ENCODE measurements around the gene PARD3.
A peak's percentile ranks its signal among the peaks of the same experiment; 100 is the strongest.

Gene PARD3

DNA sequence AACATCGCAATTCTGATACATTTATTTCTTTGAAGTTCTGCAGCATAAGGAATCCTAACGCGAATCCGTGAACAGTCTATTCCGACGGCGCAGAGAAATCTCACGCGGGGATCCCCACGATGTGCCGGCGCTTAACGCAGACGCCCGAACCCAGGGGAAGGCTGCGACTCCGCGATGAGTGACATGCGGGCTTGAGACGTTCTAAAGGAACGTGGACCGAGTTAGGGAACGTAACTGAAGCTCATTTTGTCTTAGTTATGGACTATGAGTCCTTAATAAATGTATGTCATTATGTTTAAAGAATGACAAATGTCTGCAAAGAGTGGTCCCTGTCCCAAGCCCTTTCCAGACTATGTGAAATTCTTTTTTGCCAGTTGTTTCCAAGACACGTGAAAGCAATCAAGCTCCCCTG is 995 bp upstream of the PARD3 start:
- peak overlapping the region in 5 of 7 experiments; percentile 26 to 77 (median 66) for H3K4me3 ChIP-seq (ENCODE audit: control insufficient read depth in 1 of 7, extremely low read depth in 1 of 7, insufficient read depth in 4 of 7, low read depth in 2 of 7, low read length in 6 of 7)
- POLR2A ChIA-PET = no interaction called here
- CTCF ChIA-PET = interaction anchor here (1.2 kb wide), 1 partner anchor 9 kb away, joined by 4 read pairs; no protein-coding TSS in a partner anchor
- H3K4me1 ChIP-seq (ENCODE audit: control extremely low read depth in 1 of 4, control insufficient read depth in 4 of 4, insufficient read depth in 4 of 4, low read length in 3 of 4) = peaks cover 0 to 21% (median 15%) of the 10 kb centered on the region in 4 experiments
- WGBS (ENCODE audit: insufficient coverage) = under 1% methylated on average over 24 of the region's 24 CpGs
- H3K36me3 ChIP-seq (ENCODE audit: control insufficient read depth in 4 of 4, insufficient read depth in 4 of 4, low read length in 3 of 4) = no peaks in the 10 kb centered on the region
- peak in 2 of 3 donors; percentile 49 to 54 for DNase-seq
- no peaks in the 10 kb centered on the region for H3K9me3 ChIP-seq (ENCODE audit: control extremely low read depth in 1 of 5, control insufficient read depth in 4 of 5, insufficient read depth in 2 of 5, low read depth in 1 of 5, low read length in 4 of 5)
- H3K27me3 ChIP-seq (replicated peaks in 2 of 5; ENCODE audit: control insufficient read depth in 4 of 5, insufficient read depth in 5 of 5, low read length in 4 of 5) = peaks cover 5 to 64% (median 37%) of the 10 kb centered on the region in 5 experiments
- H3K27ac ChIP-seq (ENCODE audit: insufficient read depth in 1 of 2, low read depth in 1 of 2, low read length in 2 of 2, poor library complexity in 1 of 2, severe bottlenecking in 2 of 2) = no peak overlapping the region

DNA sequence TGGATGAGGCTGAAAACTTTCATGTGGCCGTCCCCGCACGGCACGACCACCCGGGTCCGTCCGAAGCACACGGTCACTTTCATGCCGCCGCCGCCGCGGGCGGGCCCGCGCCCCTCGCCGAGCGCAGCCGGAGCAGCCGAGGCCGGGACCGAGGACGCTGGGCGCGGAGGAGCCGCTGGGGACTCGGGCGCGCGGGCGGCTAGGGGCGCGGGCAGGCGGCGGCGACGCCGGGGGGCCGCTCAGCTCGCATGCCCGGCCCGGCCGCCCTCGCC is 247 bp downstream of the PARD3 start:
- Histone ChIP-seq H3K27ac (ENCODE audit: insufficient read depth in 1 of 2, low read depth in 1 of 2, low read length in 2 of 2, poor library complexity in 1 of 2, severe bottlenecking in 2 of 2) (no peak overlapping the region), H3K9me3 (ENCODE audit: control extremely low read depth in 1 of 5, control insufficient read depth in 4 of 5, insufficient read depth in 2 of 5, low read depth in 1 of 5, low read length in 4 of 5) (no peaks in the 10 kb centered on the region), H3K27me3 (replicated peaks in 2 of 5; ENCODE audit: control insufficient read depth in 4 of 5, insufficient read depth in 5 of 5, low read length in 4 of 5) (peaks cover 5 to 74% (median 46%) of the 10 kb centered on the region in 5 experiments), H3K4me3 (ENCODE audit: control insufficient read depth in 1 of 7, extremely low read depth in 1 of 7, insufficient read depth in 4 of 7, low read depth in 2 of 7, low read length in 6 of 7) (peak overlapping the region in 6 of 7 experiments; percentile 36 to 77 (median 64)), H3K36me3 (ENCODE audit: control insufficient read depth in 4 of 4, insufficient read depth in 4 of 4, low read length in 3 of 4) (no peaks in the 10 kb centered on the region), H3K4me1 (ENCODE audit: control extremely low read depth in 1 of 4, control insufficient read depth in 4 of 4, insufficient read depth in 4 of 4, low read length in 3 of 4) (peaks cover 0 to 21% (median 15%) of the 10 kb centered on the region in 4 experiments)
- no peak for DNase-seq
- POLR2A ChIA-PET = no interaction called here
- CTCF ChIA-PET = no interaction called here
- under 1% methylated on average over 26 of the region's 45 CpGs for WGBS (ENCODE audit: insufficient coverage)

DNA sequence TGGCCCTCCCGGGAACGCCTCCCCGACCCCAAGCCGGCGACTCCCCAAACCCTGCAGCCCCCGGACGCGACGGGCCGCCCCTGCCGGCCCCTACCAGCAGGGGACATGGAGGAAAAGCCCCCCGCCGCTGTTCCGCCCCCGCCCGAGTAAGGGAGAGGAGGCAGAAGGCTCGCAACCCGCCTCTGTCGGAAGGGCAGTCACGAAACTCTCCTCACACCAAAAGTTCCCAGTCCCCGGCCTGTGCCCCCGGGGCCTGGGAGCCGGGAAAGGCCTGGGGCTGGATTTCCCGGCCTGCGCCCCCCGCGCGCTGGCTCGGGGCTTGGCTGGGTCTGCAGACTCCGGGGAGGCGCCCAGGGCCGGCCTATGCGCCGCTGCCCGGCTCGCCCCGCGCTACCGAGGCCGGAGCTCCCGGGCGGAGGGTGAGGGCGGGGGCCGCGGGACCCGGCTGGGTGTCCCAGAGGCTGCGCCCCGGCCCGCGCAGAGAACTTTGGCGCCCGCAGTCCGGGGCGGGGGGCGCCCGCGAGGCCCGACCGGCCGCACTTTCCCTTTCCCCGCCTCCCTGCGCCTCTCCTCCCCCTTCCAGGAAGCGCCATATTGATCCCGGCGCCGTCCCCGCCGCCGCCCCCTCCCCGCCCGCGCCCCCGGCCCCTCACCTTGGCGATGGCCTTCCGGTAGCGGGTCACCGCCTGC is 728 bp downstream of the PARD3 start:
- WGBS (ENCODE audit: insufficient coverage) = 0% methylated on average over 39 of the region's 77 CpGs
- Histone ChIP-seq H3K27me3 (replicated peaks in 2 of 5; ENCODE audit: control insufficient read depth in 4 of 5, insufficient read depth in 5 of 5, low read length in 4 of 5) (peaks cover 5 to 74% (median 47%) of the 10 kb centered on the region in 5 experiments), H3K27ac (ENCODE audit: insufficient read depth in 1 of 2, low read depth in 1 of 2, low read length in 2 of 2, poor library complexity in 1 of 2, severe bottlenecking in 2 of 2) (no peak overlapping the region), H3K4me3 (ENCODE audit: control insufficient read depth in 1 of 7, extremely low read depth in 1 of 7, insufficient read depth in 4 of 7, low read depth in 2 of 7, low read length in 6 of 7) (peak overlapping the region; percentile 23 to 77 (median 66)), H3K36me3 (ENCODE audit: control insufficient read depth in 4 of 4, insufficient read depth in 4 of 4, low read length in 3 of 4) (no peaks in the 10 kb centered on the region), H3K4me1 (ENCODE audit: control extremely low read depth in 1 of 4, control insufficient read depth in 4 of 4, insufficient read depth in 4 of 4, low read length in 3 of 4) (peaks cover 0 to 22% (median 15%) of the 10 kb centered on the region in 4 experiments), H3K9me3 (ENCODE audit: control extremely low read depth in 1 of 5, control insufficient read depth in 4 of 5, insufficient read depth in 2 of 5, low read depth in 1 of 5, low read length in 4 of 5) (no peaks in the 10 kb centered on the region)
- CTCF ChIA-PET = no interaction called here
- POLR2A ChIA-PET = no interaction called here
- DNase-seq = peak in 2 of 3 donors; percentile 19 to 35

DNA sequence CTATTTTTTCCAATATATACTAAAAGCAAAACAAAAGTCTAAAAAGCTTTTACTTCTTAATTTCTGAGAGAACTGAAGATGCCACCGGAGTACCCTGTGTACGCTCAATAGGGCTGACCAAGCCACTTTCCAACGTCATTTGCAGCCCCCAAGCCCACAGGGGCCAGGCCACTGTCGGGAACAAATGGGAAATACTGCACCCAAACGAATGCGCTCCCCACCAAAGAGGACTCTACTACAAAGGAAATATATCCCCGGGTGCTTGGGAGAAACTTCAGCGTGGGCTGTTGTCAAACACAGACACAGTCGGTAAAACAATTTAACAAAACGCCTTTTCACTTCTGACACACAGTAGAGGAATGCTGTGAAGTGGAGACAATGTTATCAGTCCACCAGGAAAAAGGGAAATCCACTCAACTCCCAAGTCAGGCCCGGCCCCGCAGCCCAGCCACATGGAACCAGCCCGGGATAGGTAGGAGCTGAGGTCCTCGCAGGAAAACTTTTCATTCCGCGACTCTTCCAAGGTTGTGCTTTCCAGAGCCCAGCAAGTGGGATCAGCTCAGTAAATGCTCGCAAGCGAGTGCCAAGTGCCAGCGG is 1.4 kb downstream of the PARD3 start:
- Histone ChIP-seq H3K27me3 (replicated peaks in 2 of 5; ENCODE audit: control insufficient read depth in 4 of 5, insufficient read depth in 5 of 5, low read length in 4 of 5) (peaks cover 5 to 80% (median 48%) of the 10 kb centered on the region in 5 experiments), H3K27ac (ENCODE audit: insufficient read depth in 1 of 2, low read depth in 1 of 2, low read length in 2 of 2, poor library complexity in 1 of 2, severe bottlenecking in 2 of 2) (no peak overlapping the region), H3K36me3 (ENCODE audit: control insufficient read depth in 4 of 4, insufficient read depth in 4 of 4, low read length in 3 of 4) (no peaks in the 10 kb centered on the region), H3K4me1 (ENCODE audit: control extremely low read depth in 1 of 4, control insufficient read depth in 4 of 4, insufficient read depth in 4 of 4, low read length in 3 of 4) (peaks cover 0 to 25% (median 15%) of the 10 kb centered on the region in 4 experiments), H3K9me3 (ENCODE audit: control extremely low read depth in 1 of 5, control insufficient read depth in 4 of 5, insufficient read depth in 2 of 5, low read depth in 1 of 5, low read length in 4 of 5) (no peaks in the 10 kb centered on the region), H3K4me3 (ENCODE audit: control insufficient read depth in 1 of 7, extremely low read depth in 1 of 7, insufficient read depth in 4 of 7, low read depth in 2 of 7, low read length in 6 of 7) (peak overlapping the region; percentile 23 to 77 (median 66))
- ChIA-PET POLR2A (no interaction called here), CTCF (no interaction called here)
- WGBS (ENCODE audit: insufficient coverage) = 25% methylated on average over 12 of the region's 19 CpGs
- DNase-seq = peak in 1 of 3 donors; percentile 9

DNA sequence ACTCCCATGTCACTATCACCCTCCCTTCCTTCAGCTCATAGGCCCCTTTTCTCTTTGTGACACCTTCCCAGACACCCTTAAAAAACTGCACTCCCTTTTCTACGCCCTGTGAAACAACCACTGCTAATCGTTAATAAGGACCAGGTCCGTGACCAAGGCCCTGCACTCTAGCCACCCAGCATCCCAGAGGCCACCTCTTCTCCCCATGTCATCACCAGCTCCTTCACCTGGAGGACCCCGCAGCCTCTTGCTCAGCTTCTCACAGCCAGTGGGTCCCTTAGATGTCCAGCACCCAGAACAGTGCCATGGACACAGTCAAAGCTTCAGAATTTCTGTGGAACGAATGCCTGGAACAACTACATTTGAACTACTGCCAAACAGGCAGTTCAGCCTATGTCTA is 2.3 kb downstream of the PARD3 start:
- POLR2A ChIA-PET = no interaction called here

DNA sequence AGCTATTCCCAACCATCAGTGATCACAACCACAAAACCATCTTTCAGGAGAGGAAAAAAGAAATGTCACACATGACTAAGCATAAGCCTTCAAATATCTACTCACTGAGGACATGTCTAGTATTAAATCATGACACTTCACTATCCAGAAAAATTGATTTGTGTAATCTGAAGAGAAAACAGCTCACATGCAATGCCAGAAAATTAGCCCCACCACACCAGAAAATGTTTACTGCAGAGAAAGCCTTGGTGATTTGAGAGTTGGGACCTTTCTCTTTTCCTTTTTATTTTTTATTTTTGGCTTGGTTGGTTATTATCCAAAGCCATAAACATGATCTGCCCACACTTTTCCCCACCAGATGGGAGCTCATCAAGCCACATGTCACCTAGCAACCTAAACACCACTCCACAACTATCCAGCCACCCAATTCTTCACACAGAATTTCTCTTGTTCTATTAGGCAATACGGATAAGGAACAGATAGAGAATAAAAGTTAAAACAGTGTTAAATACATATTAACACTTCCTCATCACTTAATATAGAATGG is 3.1 kb downstream of the PARD3 start:
- no peaks in the 10 kb centered on the region for H3K9me3 ChIP-seq (ENCODE audit: control extremely low read depth in 1 of 5, control insufficient read depth in 4 of 5, insufficient read depth in 2 of 5, low read depth in 1 of 5, low read length in 4 of 5)
- peak in 1 of 3 donors; percentile 9 for DNase-seq
- ChIA-PET POLR2A (no interaction called here), CTCF (no interaction called here)
- WGBS (ENCODE audit: insufficient coverage) = no CpG with 5 or more reads among the region's 1 CpG
- H3K27me3 ChIP-seq (replicated peaks in 2 of 5; ENCODE audit: control insufficient read depth in 4 of 5, insufficient read depth in 5 of 5, low read length in 4 of 5) = peaks cover 5 to 77% (median 45%) of the 10 kb centered on the region in 5 experiments
- H3K36me3 ChIP-seq (ENCODE audit: control insufficient read depth in 4 of 4, insufficient read depth in 4 of 4, low read length in 3 of 4) = no peaks in the 10 kb centered on the region
- no peak overlapping the region for H3K4me3 ChIP-seq (ENCODE audit: control insufficient read depth in 1 of 7, extremely low read depth in 1 of 7, insufficient read depth in 4 of 7, low read depth in 2 of 7, low read length in 6 of 7)
- peaks cover 0 to 25% (median 15%) of the 10 kb centered on the region in 4 experiments for H3K4me1 ChIP-seq (ENCODE audit: control extremely low read depth in 1 of 4, control insufficient read depth in 4 of 4, insufficient read depth in 4 of 4, low read length in 3 of 4)
- no peak overlapping the region for H3K27ac ChIP-seq (ENCODE audit: insufficient read depth in 1 of 2, low read depth in 1 of 2, low read length in 2 of 2, poor library complexity in 1 of 2, severe bottlenecking in 2 of 2)

More for the DNA sequence above, 2.3 kb downstream of the PARD3 start:
- H3K27ac ChIP-seq (ENCODE audit: insufficient read depth in 1 of 2, low read depth in 1 of 2, low read length in 2 of 2, poor library complexity in 1 of 2, severe bottlenecking in 2 of 2) = no peak overlapping the region
- H3K4me3 ChIP-seq (ENCODE audit: control insufficient read depth in 1 of 7, extremely low read depth in 1 of 7, insufficient read depth in 4 of 7, low read depth in 2 of 7, low read length in 6 of 7) = no peak overlapping the region
- CTCF ChIA-PET = no interaction called here
- peaks cover 0 to 25% (median 15%) of the 10 kb centered on the region in 4 experiments for H3K4me1 ChIP-seq (ENCODE audit: control extremely low read depth in 1 of 4, control insufficient read depth in 4 of 4, insufficient read depth in 4 of 4, low read length in 3 of 4)
- no peaks in the 10 kb centered on the region for H3K36me3 ChIP-seq (ENCODE audit: control insufficient read depth in 4 of 4, insufficient read depth in 4 of 4, low read length in 3 of 4)
- H3K9me3 ChIP-seq (ENCODE audit: control extremely low read depth in 1 of 5, control insufficient read depth in 4 of 5, insufficient read depth in 2 of 5, low read depth in 1 of 5, low read length in 4 of 5) = no peaks in the 10 kb centered on the region
- peaks cover 5 to 84% (median 50%) of the 10 kb centered on the region in 5 experiments for H3K27me3 ChIP-seq (replicated peaks in 2 of 5; ENCODE audit: control insufficient read depth in 4 of 5, insufficient read depth in 5 of 5, low read length in 4 of 5)
- WGBS (ENCODE audit: insufficient coverage) = 100% methylated on average over 4 of the region's 5 CpGs
- no peak for DNase-seq
